Measurements from ENCODE around the gene TTLL7. TPM values are rescaled to one million over a fixed set of nuclear protein-coding genes. Genes with fewer than 3 reads are reported as not detected.

Gene TTLL7
- total RNA-seq, 4 donors from 2014 or later: 0.95 to 7.6 (median 3.8) TPM

DNA sequence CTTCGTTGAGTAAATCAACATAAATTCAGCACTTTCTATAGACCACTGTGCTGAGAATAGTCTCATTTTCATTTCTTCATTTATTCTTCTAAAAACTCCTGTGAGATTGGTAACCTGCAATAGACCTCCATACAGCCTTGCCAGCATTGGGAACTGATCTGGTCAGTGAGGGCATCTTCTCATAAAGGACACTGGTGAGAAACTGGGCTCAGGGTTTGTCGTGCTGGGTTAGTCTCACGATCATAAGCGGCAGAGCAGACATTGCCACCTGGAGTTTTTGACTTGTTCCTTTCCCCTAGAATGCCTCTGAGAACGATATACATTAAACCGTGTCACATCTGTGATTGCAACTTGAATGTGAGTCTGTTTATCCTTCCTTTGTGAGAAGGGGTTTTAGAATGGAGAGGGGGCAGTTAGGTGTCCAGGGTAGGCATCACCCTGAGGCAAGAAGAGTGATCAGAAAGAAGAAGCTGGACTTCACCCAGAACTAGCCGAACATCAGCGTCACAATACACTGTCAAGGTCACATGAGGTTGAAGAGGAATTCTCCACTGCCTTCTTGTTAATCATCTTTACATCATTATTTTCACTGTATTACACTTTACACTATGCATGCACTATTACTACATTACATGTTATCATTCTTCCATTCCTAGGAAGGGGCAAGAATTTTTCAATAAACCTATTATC lies 1.4 kb upstream of the TTLL7 start:
- no peak for DNase-seq (ENCODE audit: low spot score in 2 of 2)
- intact Hi-C loops (cut with DNase I; ENCODE audit: low total_unique reads): no loop called here
- TF ChIP-seq, protein P1, sequence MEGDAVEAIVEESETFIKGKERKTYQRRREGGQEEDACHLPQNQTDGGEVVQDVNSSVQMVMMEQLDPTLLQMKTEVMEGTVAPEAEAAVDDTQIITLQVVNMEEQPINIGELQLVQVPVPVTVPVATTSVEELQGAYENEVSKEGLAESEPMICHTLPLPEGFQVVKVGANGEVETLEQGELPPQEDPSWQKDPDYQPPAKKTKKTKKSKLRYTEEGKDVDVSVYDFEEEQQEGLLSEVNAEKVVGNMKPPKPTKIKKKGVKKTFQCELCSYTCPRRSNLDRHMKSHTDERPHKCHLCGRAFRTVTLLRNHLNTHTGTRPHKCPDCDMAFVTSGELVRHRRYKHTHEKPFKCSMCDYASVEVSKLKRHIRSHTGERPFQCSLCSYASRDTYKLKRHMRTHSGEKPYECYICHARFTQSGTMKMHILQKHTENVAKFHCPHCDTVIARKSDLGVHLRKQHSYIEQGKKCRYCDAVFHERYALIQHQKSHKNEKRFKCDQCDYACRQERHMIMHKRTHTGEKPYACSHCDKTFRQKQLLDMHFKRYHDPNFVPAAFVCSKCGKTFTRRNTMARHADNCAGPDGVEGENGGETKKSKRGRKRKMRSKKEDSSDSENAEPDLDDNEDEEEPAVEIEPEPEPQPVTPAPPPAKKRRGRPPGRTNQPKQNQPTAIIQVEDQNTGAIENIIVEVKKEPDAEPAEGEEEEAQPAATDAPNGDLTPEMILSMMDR (IDR thresholded peaks at IDR 0.05): no peak
- TF ChIP-seq POLR2A (IDR thresholded peaks at IDR 0.05): no peak
- 87 to 92% methylated on average over 8 of the region's 8 CpGs for WGBS, 2 donors
- H3K4me3 ChIP-seq (ENCODE audit: low read depth, poor library complexity, severe bottlenecking): no peak overlapping the region

DNA sequence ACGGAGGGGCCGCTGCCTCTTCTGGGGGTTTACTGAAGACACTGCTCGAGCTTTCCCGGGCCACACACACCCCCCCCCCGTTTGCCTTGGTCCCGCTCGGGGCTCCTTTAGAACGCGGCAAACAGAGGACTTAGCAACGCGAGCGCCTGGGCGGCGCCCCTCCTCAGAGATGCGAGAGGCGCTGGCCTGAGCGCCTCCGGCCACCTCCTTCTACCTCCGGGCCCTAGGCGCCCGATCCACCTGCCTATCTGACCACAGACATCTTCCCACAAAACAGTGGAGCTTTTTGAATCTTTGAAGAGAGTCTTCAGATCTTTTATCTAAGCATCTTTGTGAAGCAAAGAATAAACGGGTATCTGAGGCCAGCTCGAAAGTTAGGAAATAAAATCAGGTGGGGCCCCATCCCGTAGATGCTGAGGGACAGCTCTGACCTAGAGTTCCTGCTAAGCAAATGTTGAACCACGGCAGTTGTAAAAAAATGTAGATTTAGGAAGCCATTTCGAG lies 436 bp upstream of the TTLL7 start:
- TF ChIP-seq, protein P1 (IDR thresholded peaks at IDR 0.05): no peak
- no peak for TF ChIP-seq POLR2A (IDR thresholded peaks at IDR 0.05)
- intact Hi-C loops (cut with DNase I; ENCODE audit: low total_unique reads): no loop called here
- WGBS, 2 donors: 2 to 3% methylated on average over 22 to 26 of the region's 26 CpGs
- DNase-seq (ENCODE audit: low spot score in 2 of 2): peak in 1 of 2 donors; percentile 89
- H3K4me3 ChIP-seq (ENCODE audit: low read depth, poor library complexity, severe bottlenecking): peak overlapping the region; percentile 59

DNA sequence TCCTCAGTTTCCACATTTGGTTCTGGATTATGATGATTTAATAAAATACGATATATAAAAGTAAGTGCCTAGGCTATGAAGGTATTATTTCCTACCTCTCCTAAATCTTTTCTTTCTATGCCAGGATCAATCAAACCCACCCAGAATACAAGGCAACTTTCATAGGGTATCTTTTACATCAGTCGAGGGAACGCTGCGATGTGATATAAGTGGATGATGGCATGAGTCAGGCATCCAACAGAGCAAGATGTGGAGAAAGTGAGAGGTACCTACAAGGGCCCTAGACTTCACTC lies 781 bp downstream of the TTLL7 start:
- TF ChIP-seq POLR2A (IDR thresholded peaks at IDR 0.05): no peak
- TF ChIP-seq, protein P1 (IDR thresholded peaks at IDR 0.05): no peak
- WGBS, 2 donors: 33 to 40% methylated on average over 4 of the region's 4 CpGs
- intact Hi-C loops (cut with DNase I; ENCODE audit: low total_unique reads): no loop called here
- DNase-seq (ENCODE audit: low spot score in 2 of 2): no peak
- no peak overlapping the region for H3K4me3 ChIP-seq (ENCODE audit: low read depth, poor library complexity, severe bottlenecking)

DNA sequence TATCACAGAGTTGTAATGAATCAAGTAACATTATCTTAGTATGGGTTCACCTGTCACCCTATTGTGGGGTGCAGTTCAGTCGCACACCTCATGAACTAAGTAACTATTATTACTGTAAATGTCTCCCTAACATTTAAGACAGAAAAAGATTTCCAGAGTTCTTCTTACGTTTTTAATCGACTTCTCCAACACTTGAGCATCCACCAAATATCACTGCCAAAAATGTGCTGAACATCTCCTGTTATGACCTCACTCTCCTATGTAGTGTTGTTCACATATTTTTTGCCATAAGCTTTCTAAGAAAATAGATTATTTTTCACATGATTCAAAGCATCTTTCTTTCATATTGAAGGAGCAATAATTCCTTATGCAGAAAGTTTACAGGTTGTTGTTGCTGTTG lies 1.3 kb downstream of the TTLL7 start:
- no peak for DNase-seq (ENCODE audit: low spot score in 2 of 2)
- intact Hi-C loops (cut with DNase I; ENCODE audit: low total_unique reads): no loop called here
- TF ChIP-seq, protein P1 (IDR thresholded peaks at IDR 0.05): no peak
- TF ChIP-seq POLR2A (IDR thresholded peaks at IDR 0.05): no peak
- WGBS, 2 donors: 50 to 57% methylated on average over 3 of the region's 3 CpGs
- no peak overlapping the region for H3K4me3 ChIP-seq (ENCODE audit: low read depth, poor library complexity, severe bottlenecking)

DNA sequence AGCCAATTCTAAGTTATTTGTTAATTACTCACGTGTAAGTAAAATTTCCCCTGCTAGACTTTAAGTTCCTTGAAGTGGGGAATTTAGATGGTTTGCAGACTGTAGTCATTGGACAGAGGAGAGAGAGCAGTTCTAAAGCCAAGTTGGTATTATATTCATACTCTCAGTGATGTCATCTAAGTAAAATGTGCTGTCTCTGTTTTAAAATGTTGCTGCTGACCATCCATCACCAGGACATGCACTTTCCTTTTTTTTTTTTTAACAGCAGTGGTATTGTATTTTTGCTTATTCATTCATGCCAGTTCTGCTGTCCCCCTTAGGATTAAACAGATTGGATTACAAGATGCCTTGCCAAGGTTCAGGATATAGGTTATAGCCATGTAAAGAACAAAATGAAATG lies 2.3 kb downstream of the TTLL7 start:
- TF ChIP-seq, protein P1 (IDR thresholded peaks at IDR 0.05): no peak
- no peak overlapping the region for H3K4me3 ChIP-seq (ENCODE audit: low read depth, poor library complexity, severe bottlenecking)
- DNase-seq (ENCODE audit: low spot score in 2 of 2): no peak
- 6 to 13% methylated on average over 1 of the region's 1 CpG for WGBS, 2 donors
- intact Hi-C loops (cut with DNase I; ENCODE audit: low total_unique reads): no loop called here

DNA sequence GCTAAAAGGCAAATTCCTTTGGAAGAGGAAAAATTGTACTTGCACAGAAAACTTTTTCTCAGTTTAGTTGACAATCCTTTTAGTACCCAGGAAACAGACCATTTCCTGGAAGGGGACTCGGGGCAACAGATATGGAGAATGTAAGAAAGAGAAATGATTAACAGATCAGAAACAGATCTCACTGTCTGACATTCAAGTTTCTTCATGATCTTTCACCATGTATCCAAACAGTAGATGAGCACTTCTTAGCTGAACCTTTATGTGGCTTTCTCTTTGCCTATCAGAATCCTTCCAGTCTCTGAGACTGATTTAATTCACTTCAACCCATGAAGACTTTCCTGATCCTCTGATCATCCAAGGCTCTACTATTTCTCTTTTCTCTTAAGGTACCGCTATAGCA lies 2.7 kb downstream of the TTLL7 start:
- intact Hi-C loops (cut with DNase I; ENCODE audit: low total_unique reads): no loop called here
- DNase-seq (ENCODE audit: low spot score in 2 of 2): no peak
- TF ChIP-seq, protein P1 (IDR thresholded peaks at IDR 0.05): no peak
- TF ChIP-seq POLR2A (IDR thresholded peaks at IDR 0.05): no peak
- WGBS, 2 donors: 61% methylated on average over 2 of the region's 2 CpGs
- no peak overlapping the region for H3K4me3 ChIP-seq (ENCODE audit: low read depth, poor library complexity, severe bottlenecking)
